MM.1S (cell line): Measurements from ENCODE around the gene H6PD.

Source experiments
- CTCF ChIP-seq: fragments of 300-600 bp; sonication (generic); IDR thresholded peaks from 2 replicates; pipeline ENCODE4 v1.5.1; 2016; ENCODE audit warnings: antibody characterized with exemption, low read length, mixed read lengths
- EZH2 ChIP-seq: fragments of 300-600 bp; sonication (generic); optimal IDR thresholded peaks from 2 replicates; pipeline ENCODE3; 2017; ENCODE audit warnings: low read depth, mild to moderate bottlenecking, antibody characterized with exemption, low read length, mixed read lengths
- EZH2phosphoT487 ChIP-seq: fragments of 300-600 bp; sonication (generic); IDR thresholded peaks from 2 replicates; pipeline ENCODE4 v1.6.1; 2018; ENCODE audit warnings: antibody characterized with exemption, low read length

- no peak for TF ChIP-seq EZH2
- no peak for TF ChIP-seq CTCF
- TF ChIP-seq EZH2phosphoT487, result no peak
These were observed 35.8 kb downstream of the H6PD start for GRCh38 chr1:9270290-9270883.
